CD4-positive, alpha-beta T cell treated with Interleukin-12 subunit alpha and Interleukin-12 subunit beta, for 1 hour (primary cell): ENCODE data around the gene PLCXD1.

Experiments used
- DNase-seq: peaks from one replicate; pipeline ENCODE4 v3.0.0-alpha.2; 2020

PLCXD1 gene

DNA sequence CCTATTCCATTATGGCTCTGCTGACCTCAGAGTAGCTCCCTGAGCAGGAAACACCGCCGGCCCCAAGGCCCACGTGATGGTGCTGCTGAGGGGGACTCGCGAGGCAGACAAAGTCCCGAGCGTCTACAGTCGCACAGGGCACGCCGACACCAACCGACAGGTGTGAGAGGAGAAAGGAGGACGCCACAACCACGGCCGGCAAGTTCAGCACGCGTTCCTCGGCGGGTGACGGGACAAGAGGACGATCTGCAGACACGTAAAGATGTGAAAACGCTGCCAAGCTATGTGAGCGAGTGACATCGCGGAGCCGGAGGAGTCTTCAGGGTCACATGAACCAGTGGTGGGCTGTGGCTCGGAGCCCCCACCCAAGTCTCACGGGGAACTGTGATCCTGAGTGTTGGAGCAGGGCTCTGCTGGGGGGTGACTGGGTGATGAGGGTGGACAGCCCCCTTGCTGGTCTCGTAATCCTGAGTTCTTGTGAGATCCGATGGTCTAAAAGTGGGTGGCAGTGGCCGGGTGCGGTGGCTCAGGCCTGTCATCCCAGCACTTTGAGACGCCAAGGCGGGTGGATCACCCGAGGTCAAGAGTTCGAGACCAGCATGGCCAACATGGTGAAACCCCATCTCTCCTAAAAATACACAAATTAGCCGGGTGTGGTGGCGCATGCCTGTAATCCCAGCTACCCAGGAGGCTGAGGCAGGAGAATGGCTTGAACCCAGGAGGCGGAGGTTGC is 71.6 kb downstream of the PLCXD1 start:
- no peak for DNase-seq
